Activated naive CD4-positive, alpha-beta T cell (primary cell): ENCODE results near the gene DENND11.

Source experiments
- DNase-seq, 4 experiments: peaks; one replicate each; lab custom pipeline; 2025; lab: John Stamatoyannopoulos, UW

Gene DENND11

DNA sequence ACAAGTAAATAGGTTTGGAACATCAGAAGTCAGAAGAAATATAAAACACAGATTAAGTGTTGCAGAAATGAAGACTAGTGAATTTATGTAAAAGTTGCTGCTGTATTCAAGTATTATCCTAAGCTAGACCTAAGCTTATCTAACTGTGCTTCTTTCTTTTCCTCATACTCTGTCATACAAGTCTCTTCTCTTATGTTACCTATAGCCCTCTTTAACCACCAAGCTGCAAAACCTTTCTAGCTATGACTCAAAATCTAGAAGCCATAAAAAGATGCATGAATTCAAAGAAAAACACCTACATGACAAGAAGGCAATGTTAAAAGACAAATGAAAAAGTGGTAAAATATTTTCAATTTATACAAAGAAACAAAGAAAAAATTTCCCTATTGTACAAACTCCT is 23.0 kb downstream of the DENND11 start:
- DNase-seq, result no peak

DNA sequence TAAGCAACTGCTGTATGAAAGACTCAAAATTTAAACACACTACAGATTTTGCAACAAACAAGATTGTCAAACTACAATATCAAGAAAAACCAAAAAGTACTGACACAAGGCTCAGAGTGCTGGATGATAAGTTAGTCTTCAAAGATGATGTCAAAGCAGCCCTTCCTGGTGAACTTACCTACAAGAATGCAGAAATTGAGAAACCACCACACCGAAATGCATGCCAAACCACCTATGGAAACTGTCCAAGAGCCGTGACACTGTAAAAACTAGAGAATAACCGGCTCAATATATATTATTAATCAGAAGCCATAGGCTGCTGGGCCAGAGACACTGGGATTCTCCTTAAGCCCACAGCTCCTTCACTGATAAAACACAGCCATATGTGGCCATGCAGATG is 25.3 kb downstream of the DENND11 start:
- DNase-seq, result no peak

DNA sequence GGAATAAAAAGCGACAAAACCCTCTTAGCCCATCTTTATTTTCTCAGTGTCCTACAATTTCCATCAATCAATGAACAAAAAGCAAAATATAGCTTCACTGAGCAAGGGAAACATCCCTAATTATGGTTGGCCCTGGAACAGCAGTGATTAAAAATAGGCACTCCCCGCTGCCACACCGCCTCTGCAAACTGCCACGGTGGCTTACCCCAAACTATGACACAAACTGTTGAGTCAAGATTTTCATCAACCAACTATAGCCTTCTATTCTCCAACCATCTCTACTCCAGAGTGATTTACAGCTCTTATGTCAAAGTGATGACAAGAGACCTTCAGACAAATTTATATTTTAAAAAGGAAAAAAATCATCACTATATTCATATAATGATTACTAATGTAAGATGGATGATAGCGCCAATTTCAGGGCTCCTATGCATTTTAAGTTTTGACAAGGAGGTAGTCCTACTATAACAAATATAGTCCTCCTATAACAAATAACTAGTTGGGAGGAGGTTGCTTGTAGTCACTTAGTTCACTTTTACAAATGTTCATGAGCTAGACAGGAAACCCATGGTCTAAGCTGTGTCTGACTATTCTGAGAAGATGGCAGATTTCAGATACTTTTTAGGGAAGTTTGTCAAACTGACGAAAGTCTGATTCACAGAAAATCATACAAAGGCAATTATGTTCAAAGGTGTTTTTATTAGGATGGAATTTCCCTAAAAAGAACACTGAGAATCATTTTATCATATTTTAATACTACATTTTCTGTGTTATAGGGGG is 26.3 kb downstream of the DENND11 start:
- no peak for DNase-seq

DNA sequence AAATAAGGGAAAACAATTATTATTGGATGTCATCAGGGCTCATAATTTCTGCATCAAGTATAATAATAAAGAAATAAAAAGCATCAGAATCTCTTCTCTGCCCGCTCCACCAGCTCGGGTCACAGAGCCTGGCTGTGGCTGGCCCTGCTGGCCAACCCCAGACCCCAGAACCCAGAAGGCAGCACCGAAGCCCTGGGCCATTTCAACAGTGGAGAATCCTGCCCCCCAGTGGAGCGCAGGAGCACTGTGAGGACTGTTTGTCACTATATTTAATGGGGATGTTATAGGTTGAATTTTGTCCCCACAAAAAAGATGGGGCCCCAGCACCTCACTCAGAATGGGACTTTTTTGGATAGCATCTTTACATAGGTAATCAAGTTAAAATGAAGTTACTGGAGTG is 27.3 kb downstream of the DENND11 start:
- no peak for DNase-seq

DNA sequence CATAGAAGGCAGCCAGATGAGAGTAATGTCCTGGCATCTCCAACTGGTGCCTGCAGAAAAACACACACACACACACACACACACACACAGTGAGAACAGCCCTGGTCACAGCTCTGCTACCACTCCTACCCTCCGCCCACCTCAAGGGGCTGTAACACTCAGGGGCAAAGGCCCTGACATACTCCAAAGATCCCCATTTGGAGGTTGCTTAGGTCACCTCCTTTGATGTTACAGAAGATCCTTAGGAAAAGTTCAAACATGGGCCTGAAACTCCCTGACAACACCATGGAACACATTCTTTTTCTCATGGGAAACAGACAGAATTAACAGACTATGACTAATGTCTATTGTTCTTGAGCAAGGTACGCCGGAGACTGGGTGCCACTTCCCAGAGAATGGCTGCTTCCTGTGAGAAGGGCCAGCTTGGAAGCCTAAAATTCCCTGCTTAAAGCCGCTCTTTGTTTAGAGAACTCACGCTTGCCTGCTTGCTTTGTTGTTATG is 27.7 kb downstream of the DENND11 start:
- no peak for DNase-seq

DNA sequence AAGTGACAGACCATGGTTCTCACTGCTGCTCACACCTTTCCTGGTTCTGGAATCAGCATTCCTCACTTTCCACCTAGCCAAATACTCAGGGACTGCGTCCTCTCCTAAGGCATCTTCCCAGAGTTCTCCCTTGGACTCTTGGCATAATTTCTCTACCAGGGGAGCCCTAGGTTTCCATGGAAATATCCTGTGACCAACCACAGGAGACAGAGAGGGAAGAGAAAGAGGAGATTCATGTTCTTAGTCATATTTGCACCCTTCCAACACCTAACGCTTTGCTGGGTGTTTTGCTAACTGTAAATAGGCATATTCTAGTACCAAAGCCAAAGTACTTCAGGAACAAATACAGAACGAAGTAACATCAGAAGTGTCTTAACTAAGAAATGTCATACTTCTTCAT is 28.6 kb downstream of the DENND11 start:
- DNase-seq, result no peak

DNA sequence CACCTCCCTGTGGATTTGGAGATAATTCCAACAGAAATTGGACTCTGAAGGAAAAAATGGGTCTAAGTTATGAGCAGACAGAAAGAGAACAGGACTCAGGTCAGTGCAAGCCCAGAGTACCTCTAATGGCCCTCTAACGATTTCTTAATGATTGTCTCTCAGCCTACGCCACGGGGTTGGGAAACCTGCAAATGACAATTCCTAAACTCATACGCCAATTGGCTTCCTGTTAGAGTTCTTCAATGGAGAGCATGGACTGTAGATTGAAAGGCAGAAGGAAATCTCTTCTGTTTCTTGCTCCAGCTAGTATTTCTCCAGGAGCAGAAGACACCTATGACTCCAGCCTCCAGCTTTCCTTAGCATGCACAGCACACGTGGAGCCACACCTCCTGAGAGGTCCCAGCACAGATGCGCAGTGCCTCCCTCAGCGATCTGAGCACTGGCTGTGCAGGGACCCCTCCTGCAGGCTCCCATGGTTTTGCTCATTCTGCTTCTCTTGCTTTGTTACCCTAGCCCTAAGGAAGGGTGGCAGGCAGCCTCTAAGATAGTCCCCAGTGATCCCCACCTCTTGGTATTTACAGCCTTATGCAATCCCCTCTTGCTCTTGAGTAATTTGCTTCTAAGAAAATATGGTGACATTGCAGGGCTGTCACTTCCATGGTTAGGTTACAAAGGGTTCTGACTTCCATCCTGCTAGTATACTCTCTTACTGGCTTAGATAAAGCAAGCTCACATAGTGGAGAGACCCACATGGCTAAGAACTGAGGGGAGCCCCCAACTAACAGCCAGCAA is 30.1 kb downstream of the DENND11 start:
- DNase-seq, result no peak

DNA sequence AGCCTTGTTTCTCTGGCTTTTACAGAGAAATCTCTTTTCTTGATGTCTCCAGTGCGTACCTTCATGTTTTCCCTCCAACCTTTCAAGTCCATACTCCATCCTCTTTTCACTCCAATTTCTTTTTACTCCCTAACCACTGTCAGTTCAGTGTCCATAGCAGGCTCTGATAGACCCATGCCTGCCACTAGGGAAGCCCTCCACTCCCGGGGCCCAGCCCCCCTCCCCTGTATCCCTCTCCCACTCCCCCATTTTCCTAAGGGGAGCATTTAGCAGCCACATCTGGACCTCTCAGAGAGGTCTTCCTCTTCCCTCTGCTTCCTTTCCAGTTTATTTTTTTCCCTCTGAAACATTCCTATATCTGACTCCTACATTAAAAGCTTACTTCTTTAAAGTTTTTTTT is 33.1 kb downstream of the DENND11 start:
- DNase-seq, result no peak

DNA sequence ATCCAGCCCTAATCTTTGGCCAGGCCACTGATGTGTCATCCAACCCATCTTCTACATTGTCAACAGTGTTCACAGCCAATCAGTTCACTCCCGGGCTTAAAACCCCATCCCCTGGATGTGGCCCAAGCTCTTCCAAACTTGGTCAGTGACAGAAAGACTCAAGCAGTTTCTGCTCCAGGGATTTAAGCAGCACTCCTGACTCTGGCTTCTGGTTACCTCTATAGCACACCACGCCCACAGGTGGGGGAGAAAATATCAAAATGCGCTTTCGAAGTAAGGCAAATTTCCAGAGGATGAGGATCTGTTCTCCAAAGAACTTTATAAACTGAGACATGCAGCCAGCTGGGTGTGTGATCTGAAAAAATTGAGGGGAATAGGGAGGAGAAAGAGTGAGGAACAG is 35.9 kb downstream of the DENND11 start:
- no peak for DNase-seq

DNA sequence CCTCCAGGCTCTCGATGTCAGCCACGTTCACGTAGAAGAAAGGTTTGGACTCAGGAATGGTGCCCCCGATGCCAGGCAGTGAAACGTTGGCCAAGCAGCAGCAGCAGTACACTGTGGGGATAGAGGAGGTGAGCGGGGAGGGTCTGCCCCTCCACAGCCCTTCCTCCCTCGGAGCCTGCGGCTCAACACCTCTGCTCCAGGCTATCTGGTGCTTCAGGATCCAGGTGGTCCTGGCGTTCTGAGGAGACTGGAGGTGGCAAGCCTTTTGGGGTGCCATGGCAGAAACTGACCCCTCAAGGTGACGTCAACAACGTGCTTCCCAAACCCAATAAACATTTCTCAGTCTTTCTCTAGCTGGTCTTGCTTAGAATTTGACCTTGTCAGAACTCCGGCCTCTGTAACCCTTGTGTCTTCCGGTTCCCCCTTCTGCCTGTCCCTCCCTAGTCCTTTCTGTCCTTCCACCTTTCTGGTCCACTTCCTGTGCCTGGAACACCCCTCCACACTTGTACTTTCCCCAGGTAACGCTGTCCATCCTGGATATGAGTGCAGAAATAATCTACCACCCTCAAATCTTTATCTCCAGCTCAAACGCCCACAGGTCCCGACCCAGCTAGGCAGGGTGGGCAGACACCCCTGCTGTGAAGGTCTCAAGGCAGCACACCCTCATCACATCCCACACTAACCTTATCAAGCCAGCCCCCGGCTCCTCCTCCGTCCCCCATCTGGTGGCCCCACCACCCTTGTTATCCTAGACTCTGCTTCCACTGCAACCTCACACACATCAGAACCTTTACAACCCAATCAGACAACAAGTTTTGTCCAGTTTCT is 36.5 kb downstream of the DENND11 start:
- DNase-seq, result no peak

DNA sequence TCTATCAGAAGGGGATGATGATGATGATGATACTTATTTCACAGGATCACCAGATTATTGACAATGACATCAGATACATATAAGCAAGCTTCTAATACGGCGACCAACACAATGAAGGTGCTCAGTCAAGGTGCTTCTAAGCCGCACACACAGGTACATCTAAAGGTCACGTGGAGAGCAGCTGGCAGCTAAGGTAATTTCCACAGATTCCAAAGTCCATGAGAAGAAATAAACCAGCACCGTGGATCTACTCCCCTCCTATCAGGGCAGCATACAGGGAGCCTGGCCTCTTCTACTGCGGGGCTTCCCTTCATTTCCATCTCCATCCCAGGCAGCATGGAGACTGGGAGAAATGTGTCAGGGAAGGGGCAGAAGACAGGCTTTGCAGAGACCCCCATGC is 37.5 kb downstream of the DENND11 start:
- DNase-seq, result no peak

DNA sequence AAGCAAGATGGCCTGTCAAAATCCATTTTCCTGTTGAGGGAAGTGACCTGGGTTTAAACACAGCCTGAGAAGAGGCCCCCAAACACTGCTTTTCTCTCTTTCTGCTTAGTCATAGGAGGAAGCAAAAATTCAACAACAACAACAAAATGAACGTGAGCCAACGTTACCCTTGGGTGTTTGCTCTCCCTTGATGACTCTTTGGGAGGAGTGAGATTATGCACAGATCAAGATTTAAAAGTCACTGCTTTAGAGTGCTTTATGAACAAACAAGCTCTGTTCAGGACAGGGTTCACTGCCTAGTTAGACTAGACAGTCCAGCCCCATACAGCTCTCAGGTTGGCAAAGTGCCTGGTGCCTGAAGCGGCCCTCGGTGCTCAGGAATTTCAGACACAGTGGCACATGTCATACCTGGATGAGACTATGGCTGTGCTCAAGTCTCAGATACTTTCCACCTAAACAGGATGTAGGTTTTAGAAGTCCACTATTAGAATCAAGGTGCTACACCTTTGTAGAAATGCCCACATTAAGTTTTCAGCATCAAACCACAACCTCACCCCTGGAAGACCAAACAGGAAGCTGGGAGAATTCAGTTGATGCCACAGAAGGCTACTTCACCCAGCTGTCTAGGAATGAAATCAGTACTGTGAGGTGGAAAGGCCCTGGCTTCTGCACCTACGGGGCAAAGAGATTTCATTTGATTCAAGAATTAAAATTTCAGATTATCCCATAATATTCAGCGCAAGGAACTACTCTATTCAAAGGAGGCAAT is 38.7 kb downstream of the DENND11 start:
- DNase-seq, result no peak

DNA sequence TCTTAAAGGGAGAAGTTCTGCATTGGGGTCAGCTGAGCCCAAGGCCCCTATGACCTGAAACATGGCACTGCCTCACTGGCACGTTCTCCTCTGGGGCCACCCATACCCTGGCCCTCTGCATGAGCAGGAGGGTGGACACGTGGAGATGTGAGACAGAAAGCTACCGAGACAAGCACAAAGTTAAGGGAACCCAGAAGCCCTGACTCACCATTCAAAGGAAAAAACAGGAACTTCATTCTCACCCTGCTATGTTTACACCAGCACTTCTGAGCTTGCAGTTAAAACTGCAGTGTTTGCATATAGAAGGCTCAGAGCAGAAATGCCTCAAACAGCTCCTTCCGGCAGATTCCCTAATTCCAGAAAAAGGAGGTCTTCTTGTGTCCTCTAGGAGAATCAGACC is 41.7 kb downstream of the DENND11 start:
- DNase-seq, result no peak

DNA sequence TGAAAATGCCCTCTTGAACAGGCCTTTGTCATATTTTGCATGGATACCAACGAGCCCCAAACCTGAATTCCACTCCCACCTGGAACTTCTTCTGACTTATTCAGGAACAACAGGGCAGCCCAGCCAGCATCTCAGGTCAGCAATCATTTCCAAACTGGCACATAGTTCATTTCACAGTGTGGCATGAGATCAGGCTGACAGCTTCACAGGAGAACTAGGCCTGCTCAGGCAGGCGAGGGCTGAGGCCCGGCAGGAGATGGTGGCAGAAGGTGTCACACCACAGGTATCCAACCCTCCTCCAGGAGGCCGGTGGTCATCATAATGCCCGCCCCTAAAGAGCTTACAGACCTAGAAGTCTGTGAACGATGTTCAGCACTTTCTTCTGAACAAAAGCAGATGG is 42.5 kb downstream of the DENND11 start:
- no peak for DNase-seq

DNA sequence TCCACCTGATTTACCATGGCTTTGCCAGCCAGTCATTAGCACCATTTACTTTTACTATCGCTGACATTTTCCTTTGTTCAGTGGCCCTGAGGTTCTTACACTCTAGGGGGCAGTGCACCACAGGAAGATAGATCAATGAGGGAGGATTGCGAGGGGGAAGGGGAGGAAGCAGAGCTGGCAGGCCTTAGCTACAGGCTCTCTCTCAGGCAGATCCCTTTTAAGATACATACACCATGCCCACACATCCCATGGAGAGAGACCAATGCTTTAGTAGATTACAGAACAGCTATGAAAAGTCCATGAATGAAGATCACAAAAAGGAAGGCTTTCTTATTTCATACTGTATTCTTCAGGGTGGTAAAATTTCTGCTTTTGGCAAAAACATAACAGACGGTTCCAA is 47.4 kb downstream of the DENND11 start:
- peak in 2 of 4 experiments; percentile 21 to 27 for DNase-seq

DNA sequence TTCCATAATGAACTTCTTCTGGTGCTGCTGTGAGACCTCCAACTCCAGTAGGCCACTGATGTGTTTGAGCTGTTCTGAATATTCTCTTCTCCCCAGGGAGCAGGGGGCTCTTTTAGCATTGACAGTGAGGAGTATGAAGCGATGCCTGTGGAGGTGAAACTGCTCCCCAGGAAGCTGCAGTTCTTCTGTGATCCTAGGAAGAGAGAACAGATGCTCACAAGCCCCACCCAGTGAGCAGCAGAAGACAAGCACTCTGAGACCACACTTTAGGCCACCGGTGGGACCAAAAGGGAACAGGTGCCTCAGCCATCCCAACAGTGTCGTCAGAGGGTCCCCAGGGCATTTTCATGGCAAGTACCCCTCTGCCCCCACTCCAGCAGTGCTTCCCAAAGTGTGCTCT is 49.3 kb downstream of the DENND11 start:
- no peak for DNase-seq
